GM21786 (cell line): ENCODE data around the gene AP1S3.
A peak's percentile ranks its signal among the peaks of the same experiment; 100 is the strongest.
"Not testable (repeated sequence)": the region's sequence is repeated elsewhere in the genome, so short reads cannot be mapped to it uniquely, and the experiment has no call there.

Source experiments
- ATAC-seq: cut with Tn5 transposase; IDR thresholded peaks from one replicate; pipeline ENCODE4 v1.9.1; 2021; ENCODE audit not compliant: unreplicated experiment

Gene AP1S3

GRCh38 chr2:223805008-223805407 lies 32.4 kb downstream of the AP1S3 start:
- ATAC-seq = no peak

- ATAC-seq = no peak
Measured at GRCh38 chr2:223801736-223802135, 35.6 kb downstream of the AP1S3 start.

- ATAC-seq = peak; percentile 19
Measured at GRCh38 chr2:223800908-223801307, 36.5 kb downstream of the AP1S3 start.

GRCh38 chr2:223797811-223798721 lies 39.3 kb downstream of the AP1S3 start:
- peak; percentile 99 for ATAC-seq

GRCh38 chr2:223797037-223797436 lies 40.3 kb downstream of the AP1S3 start:
- no peak for ATAC-seq

GRCh38 chr2:223789423-223789822 lies 48.0 kb downstream of the AP1S3 start:
- ATAC-seq = no peak

- no peak for ATAC-seq
Measured at GRCh38 chr2:223788826-223789225, 48.6 kb downstream of the AP1S3 start.

- ATAC-seq = not testable (repeated sequence)
Measured at GRCh38 chr2:223788106-223788505, 49.3 kb downstream of the AP1S3 start.

GRCh38 chr2:223787358-223787757 lies 50.0 kb downstream of the AP1S3 start:
- peak; percentile 47 for ATAC-seq

GRCh38 chr2:223786943-223787342 lies 50.4 kb downstream of the AP1S3 start:
- ATAC-seq = peak; percentile 83

- ATAC-seq = no peak
Measured at GRCh38 chr2:223786236-223786635, 51.1 kb downstream of the AP1S3 start.

GRCh38 chr2:223784221-223784772 lies 53.1 kb downstream of the AP1S3 start:
- no peak for ATAC-seq

GRCh38 chr2:223782629-223783028 lies 54.8 kb downstream of the AP1S3 start:
- ATAC-seq = no peak

- no peak for ATAC-seq
Measured at GRCh38 chr2:223781560-223781959, 55.8 kb downstream of the AP1S3 start.

GRCh38 chr2:223779877-223780276 lies 57.5 kb downstream of the AP1S3 start:
- peak; percentile 71 for ATAC-seq

GRCh38 chr2:223774193-223774592 lies 63.2 kb downstream of the AP1S3 start:
- ATAC-seq = no peak

- no peak for ATAC-seq
Measured at GRCh38 chr2:223772363-223772762, 65.0 kb downstream of the AP1S3 start.

- no peak for ATAC-seq
Measured at GRCh38 chr2:223771475-223771874, 65.9 kb downstream of the AP1S3 start.

GRCh38 chr2:223768179-223768578 lies 69.2 kb downstream of the AP1S3 start:
- no peak for ATAC-seq

- no peak for ATAC-seq
Measured at GRCh38 chr2:223767341-223767740, 70.0 kb downstream of the AP1S3 start.

- ATAC-seq = no peak
Measured at GRCh38 chr2:223765221-223765785, 72.1 kb downstream of the AP1S3 start.

- ATAC-seq = no peak
Measured at GRCh38 chr2:223764796-223765195, 72.6 kb downstream of the AP1S3 start.
